Skin of body (tissue), 2 donors: ENCODE data around the gene ZNF519. TPM values are rescaled to one million over a fixed set of nuclear protein-coding genes. Genes with fewer than 3 reads are reported as not detected.
"Not testable (repeated sequence)": the region's sequence is repeated elsewhere in the genome, so short reads cannot be mapped to it uniquely, and the experiment has no call there.

Experiments used
- DNase-seq: peaks from one replicate; lab custom pipeline; 2025; lab: John Stamatoyannopoulos, UW
- total RNA-seq: library from RNA; depleted of rRNA; stranded (reverse); fragments of >200 nt; gene quantifications from one replicate; pipeline ENCODE4 v1.2.3, GENCODE V29; 2014

The ZNF519 gene
- total RNA-seq, 1 donor from 2014 or later: 12.1 TPM

DNA sequence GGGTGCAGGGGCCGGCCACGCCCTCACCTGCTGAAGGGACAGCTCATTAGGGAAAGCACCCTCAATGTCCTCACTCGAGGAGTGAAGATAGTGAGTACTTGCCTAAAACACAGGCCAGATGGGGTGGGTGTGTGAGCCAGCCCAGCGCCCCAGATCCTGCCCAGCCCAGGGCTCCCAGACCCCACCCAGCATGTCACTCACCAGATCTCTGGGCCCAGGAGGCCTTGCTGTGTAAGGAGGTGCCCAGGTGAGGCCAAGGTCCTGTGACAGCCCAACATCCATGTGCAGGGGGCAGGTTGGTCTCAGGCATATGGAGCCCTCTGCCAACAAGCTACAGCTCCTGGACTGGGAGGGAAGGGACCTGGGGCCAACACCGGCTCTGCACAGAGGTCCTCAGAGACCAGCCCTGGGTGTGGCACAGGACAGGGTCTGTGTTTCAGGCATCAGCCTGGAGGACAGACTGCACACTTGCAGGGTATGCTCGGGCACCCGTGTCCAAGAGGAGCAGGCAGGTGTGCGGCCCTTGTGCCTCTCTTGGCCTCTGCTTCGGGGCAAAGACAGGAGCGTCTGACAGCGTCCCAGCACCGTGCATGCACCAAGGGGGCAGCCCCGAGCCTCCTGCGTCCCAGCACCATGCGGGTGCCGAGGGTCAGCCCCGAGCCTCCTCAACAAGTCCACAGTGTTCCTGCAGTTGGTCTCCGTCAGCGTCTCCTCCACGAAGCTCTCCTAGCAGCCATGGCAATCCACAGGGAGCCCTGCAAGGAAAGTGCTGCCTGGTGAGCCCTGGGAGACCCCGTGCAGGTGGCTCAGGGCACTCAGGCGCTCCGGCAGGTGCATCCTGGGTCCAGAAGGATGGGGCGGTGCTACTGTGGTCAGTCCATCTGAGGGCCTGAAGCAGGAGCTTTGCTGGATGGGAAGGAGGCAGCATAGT is 16.0 kb upstream of the ZNF519 start:
- DNase-seq: not testable (repeated sequence)

GRCh38 chr18:14146771-14147170 is 14.5 kb upstream of the ZNF519 start:
- DNase-seq: not testable (repeated sequence)

DNA sequence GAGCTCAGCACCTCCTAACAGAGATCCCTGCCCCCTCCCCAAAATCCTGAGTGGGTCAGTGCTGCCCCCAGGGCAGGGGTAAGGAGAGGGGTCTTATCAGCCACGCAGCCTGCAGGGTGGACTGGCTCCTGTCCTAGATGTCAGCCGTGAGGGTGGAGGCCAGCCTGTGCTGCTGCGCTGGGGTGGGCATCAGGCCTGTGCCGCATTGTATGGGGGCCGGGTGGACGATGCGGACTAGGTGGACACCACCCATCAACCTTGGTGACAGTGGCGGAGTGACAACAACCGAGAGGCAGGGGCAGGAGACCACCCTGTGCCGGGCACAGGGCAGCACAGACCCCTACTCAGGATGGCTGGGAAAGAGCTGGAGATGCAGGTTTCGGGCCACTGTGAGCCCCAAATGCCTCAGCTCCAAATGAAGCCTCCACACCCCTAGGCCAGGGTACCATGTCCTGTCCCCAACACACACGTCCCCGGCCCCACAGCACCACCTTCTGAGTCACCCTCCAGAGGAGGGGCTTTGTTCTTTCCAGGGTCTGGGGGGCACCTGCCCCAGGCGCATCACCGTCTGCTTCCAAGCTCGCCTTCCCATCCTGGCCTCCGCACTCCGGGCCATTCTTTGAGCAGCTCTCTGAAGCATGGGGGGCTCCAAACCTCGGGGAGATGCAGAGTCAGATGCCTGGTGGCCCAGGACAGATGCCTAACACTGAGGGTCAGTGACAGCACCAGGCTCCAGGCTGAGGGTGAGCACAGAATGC is 13.5 kb upstream of the ZNF519 start:
- not testable (repeated sequence) for DNase-seq

DNA sequence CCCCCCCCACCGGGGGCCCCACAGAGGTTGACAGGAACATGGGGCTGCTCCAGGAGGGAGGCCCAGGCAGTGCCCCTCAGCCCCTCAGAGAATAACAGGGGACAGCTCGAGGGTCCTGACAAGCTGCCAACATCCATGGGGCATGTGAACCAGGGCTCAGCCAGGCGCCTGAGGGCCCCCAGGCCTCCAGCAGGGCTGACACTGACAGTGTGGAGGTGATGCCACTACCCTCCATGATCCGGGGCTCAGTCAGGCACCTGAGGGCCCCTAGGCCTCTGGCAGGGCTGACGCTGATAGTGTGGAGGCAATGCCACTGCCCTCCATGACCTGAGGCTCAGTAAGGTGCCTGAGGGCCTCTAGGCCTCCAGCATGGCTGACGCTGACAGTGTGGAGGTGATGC is 12.8 kb upstream of the ZNF519 start:
- not testable (repeated sequence) for DNase-seq

DNA sequence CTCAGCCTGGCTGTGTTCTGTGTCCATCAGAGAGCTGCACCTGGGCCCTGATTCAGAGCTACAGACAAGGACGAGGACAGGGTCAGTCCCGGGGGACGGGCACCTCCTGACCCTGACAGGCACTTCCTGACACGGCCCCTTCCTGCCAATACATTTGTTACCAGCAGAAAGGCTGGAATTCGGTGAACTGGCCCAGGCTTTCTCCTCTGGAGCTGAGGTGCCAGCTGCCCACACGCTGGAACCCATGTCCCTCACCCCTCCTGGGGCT is 12.3 kb upstream of the ZNF519 start:
- DNase-seq: no peak

GRCh38 chr18:14143871-14144627 is 11.8 kb upstream of the ZNF519 start:
- DNase-seq: not testable (repeated sequence)

GRCh38 chr18:14143396-14143795 is 11.2 kb upstream of the ZNF519 start:
- not testable (repeated sequence) for DNase-seq

- DNase-seq: not testable (repeated sequence)
Observed at GRCh38 chr18:14142177-14142576, 9.9 kb upstream of the ZNF519 start.

DNA sequence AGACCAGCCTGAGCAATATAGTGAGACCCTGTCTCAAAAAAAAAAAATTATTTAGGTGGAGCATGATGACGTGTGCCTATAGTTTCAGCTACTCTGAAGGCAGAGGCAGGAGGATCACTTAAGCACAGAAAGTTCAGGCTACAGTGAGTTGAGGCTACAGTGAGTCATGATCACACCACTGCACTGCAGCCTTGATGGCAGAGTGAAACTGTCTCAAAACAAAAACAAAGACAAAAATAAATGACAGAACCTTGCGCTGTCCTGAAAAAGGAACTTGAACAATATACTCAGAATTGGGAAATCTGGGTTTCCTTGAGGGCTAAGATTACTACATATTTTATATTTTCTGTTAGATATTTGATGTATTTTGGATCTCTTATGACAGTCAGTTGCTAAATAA is 7.3 kb upstream of the ZNF519 start:
- DNase-seq: not testable (repeated sequence)

DNA sequence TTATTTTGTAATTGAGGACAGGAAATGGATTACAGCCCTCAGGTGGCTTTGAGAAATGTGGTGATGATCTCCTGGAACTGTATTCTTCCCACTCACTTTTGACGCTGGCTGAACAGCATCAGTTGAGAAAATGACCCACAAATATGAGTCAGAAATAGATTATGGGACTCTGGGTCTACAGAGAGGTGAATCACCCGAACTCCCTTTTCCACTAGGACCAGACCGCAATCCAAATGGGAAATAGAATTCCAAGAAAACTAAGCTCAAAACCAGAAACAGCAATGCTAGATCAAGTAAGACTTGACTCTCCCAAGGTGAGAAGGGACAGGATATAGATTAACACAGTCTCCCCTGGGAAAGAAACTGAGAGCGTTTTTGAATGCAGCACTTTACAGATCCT is 5.7 kb upstream of the ZNF519 start:
- DNase-seq: not testable (repeated sequence)

DNA sequence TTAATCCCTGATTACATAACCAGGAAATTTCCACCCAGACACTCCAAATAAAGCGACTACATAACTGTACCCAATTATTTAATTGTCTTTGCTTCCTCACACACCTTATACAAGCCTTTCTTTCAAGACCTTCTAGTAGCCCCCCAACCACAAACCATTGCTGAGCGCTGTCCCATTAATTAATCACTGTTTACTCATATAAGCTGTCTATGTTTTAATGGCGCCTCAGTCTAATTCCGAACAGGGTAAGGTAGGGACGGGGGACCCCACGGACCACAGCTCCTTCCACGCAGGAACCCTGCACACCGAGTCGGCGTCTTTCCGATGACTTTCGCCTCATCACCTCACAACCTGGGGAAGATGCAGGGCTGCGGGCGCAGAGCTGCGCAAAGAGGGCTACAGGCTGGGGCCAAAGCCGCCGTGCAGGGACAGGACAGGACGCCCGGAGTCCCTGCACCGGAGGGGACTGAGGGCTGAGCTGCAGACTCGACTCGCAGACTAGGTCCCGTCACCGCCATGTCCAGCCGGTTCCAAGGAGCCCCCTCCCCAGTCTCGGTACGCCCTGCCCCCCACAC is 452 bp downstream of the ZNF519 start:
- not testable (repeated sequence) for DNase-seq

GRCh38 chr18:14130804-14131203 is 1.4 kb downstream of the ZNF519 start:
- DNase-seq: not testable (repeated sequence)

- DNase-seq: no peak
Observed at GRCh38 chr18:14124689-14125088, 7.5 kb downstream of the ZNF519 start.

DNA sequence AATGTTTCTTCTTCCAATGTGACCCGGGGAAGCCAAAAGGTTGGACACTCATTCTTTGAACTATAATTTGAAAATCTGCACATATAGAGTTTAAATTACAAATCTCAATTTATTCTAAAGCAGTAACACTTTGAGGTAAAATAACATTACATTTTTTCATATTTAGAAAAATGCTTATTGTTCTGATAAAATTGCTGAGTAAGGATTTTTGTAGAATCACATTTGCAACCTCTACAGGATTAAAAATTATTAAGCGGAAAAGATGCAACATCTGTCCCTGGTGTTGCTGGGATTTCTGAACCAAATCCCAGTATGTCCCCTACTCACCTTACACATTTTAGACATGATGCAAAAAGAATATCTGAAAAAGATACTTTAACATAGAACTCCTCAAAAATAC is 10.1 kb downstream of the ZNF519 start:
- no peak for DNase-seq

- DNase-seq: no peak
Observed at GRCh38 chr18:14120926-14121325, 11.3 kb downstream of the ZNF519 start.

DNA sequence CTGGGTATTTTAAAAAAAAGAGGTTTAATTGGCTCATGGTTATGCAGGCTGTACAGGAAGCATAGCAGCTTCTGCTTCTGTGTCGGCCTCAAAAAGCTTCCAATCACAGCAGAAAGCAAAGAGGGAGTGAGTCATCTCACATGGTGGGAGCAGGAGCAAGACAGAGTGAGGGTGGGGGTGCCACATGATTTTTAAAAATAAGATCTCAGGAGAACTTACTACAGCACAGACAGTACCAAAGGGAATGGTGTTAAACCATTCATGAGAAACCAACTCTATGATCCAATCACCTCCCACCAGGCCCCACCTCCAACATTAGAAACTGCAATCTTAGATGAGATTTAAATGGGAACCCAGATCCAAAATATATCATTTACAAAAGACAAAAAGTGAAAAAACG is 14.6 kb downstream of the ZNF519 start:
- DNase-seq: no peak

- DNase-seq: no peak
Observed at GRCh38 chr18:14106906-14107305, 25.3 kb downstream of the ZNF519 start.

GRCh38 chr18:14104906-14105748 is 27.1 kb downstream of the ZNF519 start:
- DNase-seq: no peak

DNA sequence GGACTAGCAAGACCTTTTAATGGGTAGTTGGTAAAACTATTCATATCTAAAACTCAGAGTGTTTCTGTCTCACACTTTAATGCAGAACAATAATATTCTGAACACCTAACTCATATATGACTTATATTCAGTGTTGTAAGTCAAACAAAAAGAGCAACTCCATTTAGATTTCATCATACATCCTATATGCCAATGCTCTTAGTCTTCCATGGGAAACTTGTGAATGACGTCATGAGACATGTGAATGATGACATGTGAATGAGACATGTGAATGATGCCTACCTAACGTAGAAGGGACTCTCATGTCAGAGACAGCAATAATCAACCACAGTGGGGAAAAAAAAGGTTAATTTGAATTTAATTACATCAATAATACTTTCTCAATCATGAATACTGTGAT is 28.0 kb downstream of the ZNF519 start:
- DNase-seq: no peak

DNA sequence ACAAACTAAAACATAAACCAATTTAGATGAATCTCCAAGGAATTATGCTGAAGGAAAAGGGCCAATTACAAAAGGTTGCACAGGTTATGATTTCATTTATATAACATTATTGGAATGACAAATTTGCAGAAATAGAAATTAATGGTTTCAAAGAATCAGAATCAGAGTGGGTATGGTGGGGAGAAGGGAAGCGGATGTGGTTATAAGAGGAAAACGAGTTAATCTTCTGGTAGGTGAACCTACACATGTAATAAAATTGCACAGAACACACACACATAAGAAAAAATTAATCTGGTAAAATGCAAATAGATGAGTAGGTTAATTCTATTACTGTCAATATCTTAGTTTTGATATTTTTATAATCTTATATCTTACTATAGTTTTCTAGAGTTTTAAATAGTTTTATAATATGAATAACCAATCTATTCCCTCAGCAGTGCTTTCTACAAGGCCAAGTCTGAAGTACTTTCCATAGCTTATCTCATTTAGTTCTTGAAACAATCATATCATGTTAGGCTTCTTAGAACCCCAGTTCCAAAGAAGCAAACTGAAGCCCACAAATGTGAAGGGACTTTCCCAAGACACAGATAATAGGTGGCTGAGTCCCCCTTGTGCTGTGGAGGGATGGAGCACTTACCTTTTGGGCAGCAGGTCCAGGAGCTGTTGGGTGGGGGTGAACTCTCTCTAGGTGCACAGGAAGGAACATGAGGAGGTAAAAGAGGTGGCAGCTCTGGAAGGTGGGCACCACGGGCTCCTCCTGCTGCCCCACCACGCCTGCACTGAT is 31.5 kb downstream of the ZNF519 start:
- DNase-seq: no peak
